HL-60 (cell line): Measurements from ENCODE around the gene SVIP.

Experiments
- DNase-seq, 2 experiments: peaks; one replicate each; pipeline ENCODE4 v3.0.0-alpha.2; 2010 to 2020; ENCODE audit warnings: low read depth in 1 of 2, low spot score in 1 of 2
- H3K27ac ChIP-seq: fragments of 250-450 bp; sonication (Bioruptor Pico); replicated peaks from 2 replicates; pipeline ENCODE4 v1.5.1; 2020; ENCODE audit warnings: mild to moderate bottlenecking, moderate library complexity
- H3K27me3 ChIP-seq: fragments of 250-450 bp; sonication (Bioruptor Pico); 2 replicates; pipeline ENCODE4 v1.5.1; 2021; ENCODE audit warnings: mild to moderate bottlenecking, moderate library complexity; ENCODE audit not compliant: insufficient read depth, poor library complexity, severe bottlenecking
- H3K4me3 ChIP-seq: replicated peaks from 2 replicates; pipeline ENCODE4 v1.5.1; 2011; ENCODE audit warnings: mild to moderate bottlenecking, control low read depth, low read length; ENCODE audit not compliant: insufficient read depth
- CTCF ChIP-seq: IDR thresholded peaks from one replicate; pipeline ENCODE4 v1.5.1; 2011; ENCODE audit warnings: low read length, control low read depth, inconsistent platforms; ENCODE audit not compliant: insufficient read depth
- GABPA ChIP-seq: IDR thresholded peaks from 2 replicates; pipeline ENCODE4 v1.6.1; 2012; ENCODE audit warnings: low read depth
- POLR2AphosphoS5 ChIP-seq: IDR thresholded peaks from 2 replicates; pipeline ENCODE4 v1.6.1; 2012; ENCODE audit warnings: low read depth
- REST ChIP-seq: IDR thresholded peaks from 2 replicates; pipeline ENCODE4 v1.6.1; 2012; ENCODE audit warnings: low read depth; ENCODE audit not compliant: insufficient replicate concordance
- SPI1 ChIP-seq: IDR thresholded peaks from 2 replicates; pipeline ENCODE4 v1.6.1; 2012; ENCODE audit warnings: low read depth, mild to moderate bottlenecking, borderline replicate concordance

SVIP gene

GRCh38 chr11:22780952-22781593 is 48.5 kb downstream of the SVIP start:
- DNase-seq, result no peak
- TF ChIP-seq CTCF (no peak), GABPA (no peak)
- no peak overlapping the region for H3K4me3 ChIP-seq
- H3K27me3 ChIP-seq, result peaks cover 5% of the 10 kb centered on the region
- H3K27ac ChIP-seq, result no peak overlapping the region

GRCh38 chr11:22779850-22780249 is 49.8 kb downstream of the SVIP start:
- peaks cover 5% of the 10 kb centered on the region for H3K27me3 ChIP-seq

GRCh38 chr11:22778642-22779041 is 51.0 kb downstream of the SVIP start:
- H3K27me3 ChIP-seq, result peaks cover 5% of the 10 kb centered on the region
- no peak overlapping the region for H3K27ac ChIP-seq
- no peak for TF ChIP-seq REST
- TF ChIP-seq GABPA, result no peak
- H3K4me3 ChIP-seq, result no peak overlapping the region
- DNase-seq, result no peak

More at GRCh38 chr11:22779850-22780249, 49.8 kb downstream of the SVIP start:
- H3K4me3 ChIP-seq, result no peak overlapping the region
- no peak overlapping the region for H3K27ac ChIP-seq
- DNase-seq, result no peak
- no peak for TF ChIP-seq CTCF
- TF ChIP-seq GABPA, result no peak
- TF ChIP-seq SPI1, result no peak
- TF ChIP-seq REST, result no peak
- TF ChIP-seq POLR2AphosphoS5, result no peak

GRCh38 chr11:22775248-22775647 is 54.4 kb downstream of the SVIP start:
- no peak for TF ChIP-seq POLR2AphosphoS5
- no peak for TF ChIP-seq REST
- no peak for TF ChIP-seq GABPA
- no peak for TF ChIP-seq SPI1
- no peak for TF ChIP-seq CTCF
- no peak for DNase-seq
- H3K27ac ChIP-seq, result no peak overlapping the region
- H3K27me3 ChIP-seq, result peaks cover 5% of the 10 kb centered on the region
- no peak overlapping the region for H3K4me3 ChIP-seq
